ENCODE results near the gene ERICH4. TPM values are rescaled to one million over a fixed set of nuclear protein-coding genes. Genes with fewer than 3 reads are reported as not detected.
A peak's percentile ranks its signal among the peaks of the same experiment; 100 is the strongest.

The ERICH4 gene
- not detected for total RNA-seq

DNA sequence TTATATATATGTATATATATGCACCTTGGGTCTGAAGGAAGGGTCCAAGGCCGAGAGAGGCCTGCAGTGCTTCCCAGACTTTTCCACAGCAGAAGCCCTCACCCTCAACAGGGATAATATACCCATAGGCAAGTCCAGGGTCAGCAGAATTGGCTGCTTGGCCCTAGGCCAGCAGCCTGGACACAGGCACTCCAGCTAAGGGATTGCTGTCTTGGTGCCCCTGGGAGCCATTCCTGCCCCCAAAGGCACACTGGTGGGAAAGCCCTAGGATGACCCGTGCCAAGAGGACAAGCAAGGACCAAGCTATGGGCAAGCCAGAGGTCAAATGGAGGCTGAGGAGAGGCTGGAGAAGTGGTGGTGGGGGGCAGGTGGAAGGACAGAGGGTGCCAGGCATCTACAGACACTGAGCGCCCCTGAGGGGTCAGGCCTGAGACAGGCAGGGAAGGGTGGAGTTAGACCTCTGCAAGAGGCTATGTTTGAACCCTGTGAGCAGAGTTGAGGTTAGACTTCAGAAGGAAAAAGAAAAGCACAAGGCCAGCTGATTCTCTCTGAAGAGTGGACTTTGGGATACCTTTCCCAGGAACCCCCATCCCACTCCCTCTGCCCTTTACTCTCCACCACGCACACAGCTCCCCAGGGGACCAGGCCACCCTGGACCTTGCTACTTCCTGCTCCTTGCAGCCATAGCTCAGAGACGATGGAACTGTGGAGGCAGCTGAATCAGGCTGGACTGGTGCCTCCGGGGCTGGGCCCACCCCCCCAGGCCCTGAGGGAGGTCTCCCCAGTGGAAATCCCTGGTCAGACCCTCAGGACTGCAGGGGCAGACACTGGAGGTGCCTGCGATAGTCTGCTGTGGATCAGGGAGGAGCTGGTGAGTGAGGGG is at the start of gene ERICH4:
Gene ERICH4 (plus strand): TSS at position 684 of the 883 bp plus-strand sequence. CDS start 14 bp downstream, at position 698.
- H3K27me3 Mint-ChIP-seq (ENCODE audit: low read depth): peaks cover 15% of the 10 kb centered on the region
- H3K4me3 Mint-ChIP-seq: no peak within 1 kb of the TSS
- no peaks in the 10 kb centered on the region for H3K9me3 Mint-ChIP-seq (ENCODE audit: insufficient read depth)
- peak within 1 kb of the TSS; percentile 50 for H3K27ac Mint-ChIP-seq
- DNase-seq (no peak), ATAC-seq (no peak)
- H3K36me3 Mint-ChIP-seq (ENCODE audit: low read depth): peaks cover 3% of the 10 kb centered on the region
- CTCF ChIA-PET: interaction anchor here (0.7 to 1.0 kb wide), 3 partner anchors 14 to 121 kb away, joined by 3 to 4 read pairs (median 3); partner anchors contain the start of gene B9D2
- POLR2A ChIA-PET: interaction anchor here (0.6 kb wide), 1 partner anchor 27 kb away, joined by 3 read pairs; no protein-coding TSS in a partner anchor
- peaks cover 23% of the 10 kb centered on the region for H3K4me1 Mint-ChIP-seq (ENCODE audit: low read depth)

DNA sequence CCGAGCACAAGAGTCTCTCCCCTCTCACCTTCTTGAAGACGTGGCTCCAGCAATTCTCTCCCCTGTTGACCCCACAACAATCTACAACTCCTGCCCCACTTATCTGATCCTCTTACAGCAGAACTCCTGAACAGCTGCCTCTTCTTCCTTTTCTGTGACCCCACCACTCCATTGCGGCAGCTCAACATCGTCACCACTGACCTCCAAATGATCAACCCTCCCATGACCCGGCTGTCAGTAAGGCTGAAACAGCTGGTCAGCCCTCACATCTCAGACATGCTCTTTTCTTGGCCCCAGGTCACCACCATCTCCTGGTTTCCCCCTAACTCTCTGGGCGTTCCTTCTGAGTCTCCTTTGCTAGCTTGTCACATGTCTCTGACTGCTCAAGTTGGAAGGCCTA is 47.6 kb upstream of the ERICH4 start:
- Mint-ChIP-seq H3K36me3 (ENCODE audit: low read depth) (peaks cover 8% of the 10 kb centered on the region), H3K4me3 (peak overlapping the region; percentile 99), H3K9me3 (ENCODE audit: insufficient read depth) (no peaks in the 10 kb centered on the region), H3K27me3 (ENCODE audit: low read depth) (no peaks in the 10 kb centered on the region), H3K4me1 (ENCODE audit: low read depth) (peaks cover 37% of the 10 kb centered on the region), H3K27ac (peak overlapping the region; percentile 23)
- DNase-seq: no peak
- ChIA-PET CTCF (interaction anchor here (1.1 kb wide), 1 partner anchor 29 kb away, joined by 3 read pairs; no protein-coding TSS in a partner anchor), POLR2A (no interaction called here)
- ATAC-seq: no peak

GRCh38 chr19:41397086-41398049 is 45.6 kb upstream of the ERICH4 start, which contains the start of the genes BCKDHA and EXOSC5:
Gene BCKDHA (plus strand): TSS chr19:41397818. CDS start chr19:41397828, 10 bp downstream.
Gene EXOSC5 (minus strand): TSS chr19:41397359. CDS start chr19:41397328, 31 bp downstream.
- Mint-ChIP-seq H3K9me3 (ENCODE audit: insufficient read depth) (no peaks in the 10 kb centered on the region), H3K27me3 (ENCODE audit: low read depth) (no peaks in the 10 kb centered on the region), H3K36me3 (ENCODE audit: low read depth) (peaks cover 7% of the 10 kb centered on the region), H3K27ac (peak within 1 kb of the TSS; percentile 100), H3K4me1 (ENCODE audit: low read depth) (peaks cover 44% of the 10 kb centered on the region), H3K4me3 (peak within 1 kb of the TSS; percentile 99)
- ChIA-PET CTCF (interaction anchor here (0.5 kb wide), 1 partner anchor 1220 kb away, joined by 4 read pairs; no protein-coding TSS in a partner anchor), POLR2A (interaction anchor here (0.7 kb wide), 1 partner anchor 39 kb away, joined by 4 read pairs; no protein-coding TSS in a partner anchor)
- DNase-seq: peak; percentile 99
- peak; percentile 99 for ATAC-seq

DNA sequence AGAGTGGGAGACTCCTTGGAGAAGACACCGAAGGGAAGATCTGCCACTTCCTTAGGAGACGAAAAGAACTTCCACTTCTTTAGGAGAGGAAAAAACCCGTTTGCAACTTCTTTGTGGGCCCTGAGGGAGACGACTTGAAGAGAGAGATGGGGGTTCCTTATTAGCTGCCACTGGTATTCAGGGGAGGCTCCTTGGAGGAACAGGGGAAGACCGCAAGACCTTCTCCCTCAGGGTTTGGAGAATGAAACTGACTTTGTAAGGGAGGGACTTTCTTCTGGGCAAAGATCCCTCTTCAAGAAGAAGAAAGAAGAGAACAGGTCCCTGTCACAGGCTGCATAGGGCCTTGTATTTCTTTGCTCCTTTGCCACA is 44.9 kb upstream of the ERICH4 start:
- Mint-ChIP-seq H3K27me3 (ENCODE audit: low read depth) (no peaks in the 10 kb centered on the region), H3K4me1 (ENCODE audit: low read depth) (peaks cover 44% of the 10 kb centered on the region), H3K4me3 (peak overlapping the region; percentile 99), H3K36me3 (ENCODE audit: low read depth) (peaks cover 7% of the 10 kb centered on the region), H3K27ac (peak overlapping the region; percentile 100), H3K9me3 (ENCODE audit: insufficient read depth) (no peaks in the 10 kb centered on the region)
- DNase-seq: no peak
- POLR2A ChIA-PET: no interaction called here
- CTCF ChIA-PET: no interaction called here
- no peak for ATAC-seq

- H3K4me3 Mint-ChIP-seq: peak overlapping the region; percentile 99
- H3K27me3 Mint-ChIP-seq (ENCODE audit: low read depth): no peaks in the 10 kb centered on the region
- peaks cover 48% of the 10 kb centered on the region for H3K4me1 Mint-ChIP-seq (ENCODE audit: low read depth)
- no peak for DNase-seq
- H3K36me3 Mint-ChIP-seq (ENCODE audit: low read depth): peaks cover 7% of the 10 kb centered on the region
- POLR2A ChIA-PET: interaction anchor here (1.2 kb wide), 1 partner anchor 28 kb away, joined by 3 read pairs; no protein-coding TSS in a partner anchor
- CTCF ChIA-PET: no interaction called here
- no peak for ATAC-seq
- H3K27ac Mint-ChIP-seq: peak overlapping the region; percentile 100
- no peaks in the 10 kb centered on the region for H3K9me3 Mint-ChIP-seq (ENCODE audit: insufficient read depth)
Measured at GRCh38 chr19:41398598-41398997, 44.4 kb upstream of the ERICH4 start.

- CTCF ChIA-PET: no interaction called here
- Mint-ChIP-seq H3K27ac (no peak overlapping the region), H3K4me3 (peak overlapping the region; percentile 99), H3K36me3 (ENCODE audit: low read depth) (peaks cover 7% of the 10 kb centered on the region), H3K9me3 (ENCODE audit: insufficient read depth) (no peaks in the 10 kb centered on the region), H3K27me3 (ENCODE audit: low read depth) (no peaks in the 10 kb centered on the region), H3K4me1 (ENCODE audit: low read depth) (peaks cover 49% of the 10 kb centered on the region)
- no peak for ATAC-seq
- no peak for DNase-seq
- POLR2A ChIA-PET: interaction anchor here (1.2 kb wide), 1 partner anchor 28 kb away, joined by 3 read pairs; no protein-coding TSS in a partner anchor
Measured at GRCh38 chr19:41399091-41399490, 43.9 kb upstream of the ERICH4 start.

GRCh38 chr19:41399525-41399924 is 43.4 kb upstream of the ERICH4 start:
- ChIA-PET CTCF (no interaction called here), POLR2A (interaction anchor here (1.2 kb wide), 1 partner anchor 27 kb away, joined by 3 read pairs; no protein-coding TSS in a partner anchor)
- peak overlapping the region; percentile 28 for H3K4me3 Mint-ChIP-seq
- H3K9me3 Mint-ChIP-seq (ENCODE audit: insufficient read depth): no peaks in the 10 kb centered on the region
- H3K27ac Mint-ChIP-seq: no peak overlapping the region
- peaks cover 7% of the 10 kb centered on the region for H3K36me3 Mint-ChIP-seq (ENCODE audit: low read depth)
- no peaks in the 10 kb centered on the region for H3K27me3 Mint-ChIP-seq (ENCODE audit: low read depth)
- H3K4me1 Mint-ChIP-seq (ENCODE audit: low read depth): peaks cover 49% of the 10 kb centered on the region
- DNase-seq (no peak), ATAC-seq (no peak)

GRCh38 chr19:41401483-41401882 is 41.5 kb upstream of the ERICH4 start:
- ATAC-seq (no peak), DNase-seq (no peak)
- H3K4me3 Mint-ChIP-seq: no peak overlapping the region
- no peaks in the 10 kb centered on the region for H3K27me3 Mint-ChIP-seq (ENCODE audit: low read depth)
- H3K27ac Mint-ChIP-seq: no peak overlapping the region
- H3K9me3 Mint-ChIP-seq (ENCODE audit: insufficient read depth): no peaks in the 10 kb centered on the region
- H3K4me1 Mint-ChIP-seq (ENCODE audit: low read depth): peaks cover 38% of the 10 kb centered on the region
- POLR2A ChIA-PET: no interaction called here
- CTCF ChIA-PET: no interaction called here
- H3K36me3 Mint-ChIP-seq (ENCODE audit: low read depth): peaks cover 7% of the 10 kb centered on the region

GRCh38 chr19:41402010-41402409 is 40.9 kb upstream of the ERICH4 start:
- Mint-ChIP-seq H3K9me3 (ENCODE audit: insufficient read depth) (no peaks in the 10 kb centered on the region), H3K4me3 (no peak overlapping the region)

GRCh38 chr19:41403181-41403970 is 39.6 kb upstream of the ERICH4 start:
- no peaks in the 10 kb centered on the region for H3K9me3 Mint-ChIP-seq (ENCODE audit: insufficient read depth)
- no peak for ATAC-seq
- DNase-seq: no peak
- H3K27me3 Mint-ChIP-seq (ENCODE audit: low read depth): no peaks in the 10 kb centered on the region
- no peak overlapping the region for H3K27ac Mint-ChIP-seq
- H3K4me1 Mint-ChIP-seq (ENCODE audit: low read depth): peaks cover 27% of the 10 kb centered on the region
- POLR2A ChIA-PET: no interaction called here
- no peak overlapping the region for H3K4me3 Mint-ChIP-seq
- peaks cover 7% of the 10 kb centered on the region for H3K36me3 Mint-ChIP-seq (ENCODE audit: low read depth)
- CTCF ChIA-PET: no interaction called here

More at GRCh38 chr19:41402010-41402409, 40.9 kb upstream of the ERICH4 start:
- ChIA-PET CTCF (interaction anchor here (0.9 kb wide), 1 partner anchor 93 kb away, joined by 3 read pairs; no protein-coding TSS in a partner anchor), POLR2A (no interaction called here)
- H3K36me3 Mint-ChIP-seq (ENCODE audit: low read depth): peaks cover 7% of the 10 kb centered on the region
- ATAC-seq: no peak
- no peak for DNase-seq
- H3K4me1 Mint-ChIP-seq (ENCODE audit: low read depth): peaks cover 35% of the 10 kb centered on the region
- H3K27ac Mint-ChIP-seq: no peak overlapping the region
- no peaks in the 10 kb centered on the region for H3K27me3 Mint-ChIP-seq (ENCODE audit: low read depth)

DNA sequence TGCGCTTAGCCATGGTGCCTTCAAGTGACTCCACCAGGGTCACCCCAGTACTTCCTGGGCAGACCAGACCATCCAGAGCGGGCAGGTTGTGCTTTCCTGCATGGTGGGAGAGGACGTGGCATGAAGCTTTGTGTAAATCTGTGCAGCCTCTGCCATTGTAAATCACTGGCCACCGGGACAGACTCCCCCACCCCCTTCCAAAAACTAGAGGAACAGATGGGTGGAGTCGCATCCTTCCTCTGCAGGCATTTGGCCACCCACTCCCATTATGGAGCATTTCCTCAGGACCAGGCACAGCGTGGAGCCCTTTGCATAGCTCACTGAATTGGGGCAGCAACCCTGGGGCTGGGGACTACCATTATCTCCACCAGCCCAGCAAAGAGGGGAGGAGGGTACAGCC is 37.2 kb upstream of the ERICH4 start:
- Mint-ChIP-seq H3K4me1 (ENCODE audit: low read depth) (peaks cover 24% of the 10 kb centered on the region), H3K9me3 (ENCODE audit: insufficient read depth) (no peaks in the 10 kb centered on the region), H3K27ac (no peak overlapping the region), H3K4me3 (no peak overlapping the region), H3K27me3 (ENCODE audit: low read depth) (no peaks in the 10 kb centered on the region), H3K36me3 (ENCODE audit: low read depth) (peaks cover 7% of the 10 kb centered on the region)
- DNase-seq (no peak), ATAC-seq (no peak)
- CTCF ChIA-PET: no interaction called here
- POLR2A ChIA-PET: no interaction called here
